Measurements from ENCODE around the gene ATP6V0B. TPM values are rescaled to one million over a fixed set of nuclear protein-coding genes. Genes with fewer than 3 reads are reported as not detected.

ATP6V0B gene
- total and polyA plus RNA-seq, 2 of the 13 experiments (the other 11 are each of a cell fraction or from before 2014, with no cell fraction given), result 157 to 161 TPM

GRCh38 chr1:43946236-43947060 is 28.3 kb upstream of the ATP6V0B start, which contains the start of gene IPO13 (continued):
- peak; percentile 62 for TF ChIP-seq THRA (CRISPR knock-in tag; IDR thresholded peaks at IDR 0.05; ENCODE audit: borderline replicate concordance)
- TF ChIP-seq ZNF550 (CRISPR knock-in tag; IDR thresholded peaks at IDR 0.05; ENCODE audit: borderline replicate concordance), result peak; percentile 55; the same call in 1 of the 2 replicates
- no peak for TF ChIP-seq ATRX (CRISPR knock-in tag; IDR thresholded peaks at IDR 0.05; ENCODE audit: borderline replicate concordance)
- TF ChIP-seq ZNF740 (CRISPR knock-in tag; IDR thresholded peaks at IDR 0.05), result no peak; the same call in 1 of the 2 replicates
- TF ChIP-seq YEATS2 (CRISPR knock-in tag; IDR thresholded peaks at IDR 0.05; ENCODE audit: borderline replicate concordance), result peak; percentile 91; the same call in 1 of the 2 replicates
- peak; percentile 96 for TF ChIP-seq ERF (CRISPR knock-in tag; IDR thresholded peaks at IDR 0.05)
- peak; percentile 90 for TF ChIP-seq PHF8 (CRISPR knock-in tag; IDR thresholded peaks at IDR 0.05)
- no peak for TF ChIP-seq HMGA1 (CRISPR knock-in tag; conservative IDR thresholded peaks at IDR 0.05)
- peak; percentile 65; the same call in 1 of the 2 replicates for TF ChIP-seq KDM1A (CRISPR knock-in tag; IDR thresholded peaks at IDR 0.05)
- TF ChIP-seq ZNF615 (CRISPR knock-in tag; IDR thresholded peaks at IDR 0.05; ENCODE audit: borderline replicate concordance), result no peak
- TF ChIP-seq ZNF761 (CRISPR knock-in tag; conservative IDR thresholded peaks at IDR 0.05), result peak; percentile 88
- no peak for TF ChIP-seq MLLT10 (CRISPR knock-in tag; IDR thresholded peaks at IDR 0.05)
- no peak for TF ChIP-seq ZNF513 (CRISPR knock-in tag; conservative IDR thresholded peaks at IDR 0.05)
- peak; percentile 91; the same call in 1 of the 2 replicates for TF ChIP-seq STAT6 (CRISPR knock-in tag; IDR thresholded peaks at IDR 0.05; ENCODE audit: borderline replicate concordance)
- TF ChIP-seq REPIN1 (CRISPR knock-in tag; IDR thresholded peaks at IDR 0.05; ENCODE audit: borderline replicate concordance, low read depth), result peak; percentile 74; the same call in 1 of the 2 replicates
- TF ChIP-seq TMF1 (CRISPR knock-in tag; IDR thresholded peaks at IDR 0.05; ENCODE audit: low read depth), result no peak
- peak; percentile 94 for TF ChIP-seq TFDP1 (CRISPR knock-in tag; IDR thresholded peaks at IDR 0.05; ENCODE audit: borderline replicate concordance)
- TF ChIP-seq KLF12 (CRISPR knock-in tag; IDR thresholded peaks at IDR 0.05; ENCODE audit: borderline replicate concordance), result peak; percentile 77; the same call in 1 of the 2 replicates

Measured in HepG2 (cell line).